ENCODE measurements around the gene AKR1C4. TPM values are rescaled to one million over a fixed set of nuclear protein-coding genes. Genes with fewer than 3 reads are reported as not detected.

The AKR1C4 gene
- polyA plus RNA-seq, 2 of the 4 experiments (the other 2 are of a cell fraction): 0.37 to 1.2 TPM

DNA sequence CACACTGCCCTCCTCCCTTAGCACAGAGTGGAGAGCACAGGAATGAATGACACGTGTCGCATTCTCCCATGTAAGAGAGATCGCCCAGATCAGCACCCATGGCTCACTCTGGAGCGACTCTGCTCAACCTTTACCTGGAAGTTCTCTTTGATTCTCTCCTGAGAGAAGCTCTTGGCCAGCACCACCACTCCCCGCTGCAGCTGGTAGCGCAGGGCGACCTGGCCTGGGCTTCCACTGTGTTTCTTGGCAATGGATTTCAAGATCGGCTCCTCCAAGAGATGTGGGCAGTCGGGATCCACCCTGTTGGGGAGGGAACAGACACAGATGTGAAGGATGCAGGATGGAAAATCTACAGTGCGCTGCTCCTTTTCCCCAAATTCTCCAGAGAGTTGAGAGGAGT lies 39.1 kb upstream of the AKR1C4 start:
- TF ChIP-seq CBX8 (IDR thresholded peaks at IDR 0.05): no peak
- TF ChIP-seq JUN (IDR thresholded peaks at IDR 0.05): no peak
- TF ChIP-seq EP300 (IDR thresholded peaks at IDR 0.05): no peak
- TF ChIP-seq KDM5A (IDR thresholded peaks at IDR 0.05): no peak
- TF ChIP-seq ZSCAN20 (CRISPR knock-in tag; IDR thresholded peaks at IDR 0.05): no peak
- TF ChIP-seq RARB (CRISPR knock-in tag; IDR thresholded peaks at IDR 0.05): no peak
- TF ChIP-seq RNF2 (IDR thresholded peaks at IDR 0.05; ENCODE audit: borderline replicate concordance, low read depth): no peak
- TF ChIP-seq, protein P1, sequence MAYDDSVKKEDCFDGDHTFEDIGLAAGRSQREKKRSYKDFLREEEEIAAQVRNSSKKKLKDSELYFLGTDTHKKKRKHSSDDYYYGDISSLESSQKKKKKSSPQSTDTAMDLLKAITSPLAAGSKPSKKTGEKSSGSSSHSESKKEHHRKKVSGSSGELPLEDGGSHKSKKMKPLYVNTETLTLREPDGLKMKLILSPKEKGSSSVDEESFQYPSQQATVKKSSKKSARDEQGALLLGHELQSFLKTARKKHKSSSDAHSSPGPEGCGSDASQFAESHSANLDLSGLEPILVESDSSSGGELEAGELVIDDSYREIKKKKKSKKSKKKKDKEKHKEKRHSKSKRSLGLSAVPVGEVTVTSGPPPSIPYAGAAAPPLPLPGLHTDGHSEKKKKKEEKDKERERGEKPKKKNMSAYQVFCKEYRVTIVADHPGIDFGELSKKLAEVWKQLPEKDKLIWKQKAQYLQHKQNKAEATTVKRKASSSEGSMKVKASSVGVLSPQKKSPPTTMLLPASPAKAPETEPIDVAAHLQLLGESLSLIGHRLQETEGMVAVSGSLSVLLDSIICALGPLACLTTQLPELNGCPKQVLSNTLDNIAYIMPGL (CRISPR knock-in tag; IDR thresholded peaks at IDR 0.05; ENCODE audit: borderline replicate concordance): no peak
- TF ChIP-seq, protein P2, sequence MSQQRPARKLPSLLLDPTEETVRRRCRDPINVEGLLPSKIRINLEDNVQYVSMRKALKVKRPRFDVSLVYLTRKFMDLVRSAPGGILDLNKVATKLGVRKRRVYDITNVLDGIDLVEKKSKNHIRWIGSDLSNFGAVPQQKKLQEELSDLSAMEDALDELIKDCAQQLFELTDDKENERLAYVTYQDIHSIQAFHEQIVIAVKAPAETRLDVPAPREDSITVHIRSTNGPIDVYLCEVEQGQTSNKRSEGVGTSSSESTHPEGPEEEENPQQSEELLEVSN (IDR thresholded peaks at IDR 0.05; ENCODE audit: borderline replicate concordance, low read depth): no peak
- TF ChIP-seq BHLHE40 (IDR thresholded peaks at IDR 0.05; ENCODE audit: low read depth, low read length): no peak
- TF ChIP-seq ZFP36 (IDR thresholded peaks at IDR 0.05; ENCODE audit: borderline replicate concordance, partially characterized antibody): no peak
- TF ChIP-seq, protein P3, sequence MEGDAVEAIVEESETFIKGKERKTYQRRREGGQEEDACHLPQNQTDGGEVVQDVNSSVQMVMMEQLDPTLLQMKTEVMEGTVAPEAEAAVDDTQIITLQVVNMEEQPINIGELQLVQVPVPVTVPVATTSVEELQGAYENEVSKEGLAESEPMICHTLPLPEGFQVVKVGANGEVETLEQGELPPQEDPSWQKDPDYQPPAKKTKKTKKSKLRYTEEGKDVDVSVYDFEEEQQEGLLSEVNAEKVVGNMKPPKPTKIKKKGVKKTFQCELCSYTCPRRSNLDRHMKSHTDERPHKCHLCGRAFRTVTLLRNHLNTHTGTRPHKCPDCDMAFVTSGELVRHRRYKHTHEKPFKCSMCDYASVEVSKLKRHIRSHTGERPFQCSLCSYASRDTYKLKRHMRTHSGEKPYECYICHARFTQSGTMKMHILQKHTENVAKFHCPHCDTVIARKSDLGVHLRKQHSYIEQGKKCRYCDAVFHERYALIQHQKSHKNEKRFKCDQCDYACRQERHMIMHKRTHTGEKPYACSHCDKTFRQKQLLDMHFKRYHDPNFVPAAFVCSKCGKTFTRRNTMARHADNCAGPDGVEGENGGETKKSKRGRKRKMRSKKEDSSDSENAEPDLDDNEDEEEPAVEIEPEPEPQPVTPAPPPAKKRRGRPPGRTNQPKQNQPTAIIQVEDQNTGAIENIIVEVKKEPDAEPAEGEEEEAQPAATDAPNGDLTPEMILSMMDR (IDR thresholded peaks at IDR 0.05): no peak
- TF ChIP-seq HDAC2 (IDR thresholded peaks at IDR 0.05): no peak
- no peak for TF ChIP-seq SMC3 (IDR thresholded peaks at IDR 0.05)
- TF ChIP-seq, protein P4, sequence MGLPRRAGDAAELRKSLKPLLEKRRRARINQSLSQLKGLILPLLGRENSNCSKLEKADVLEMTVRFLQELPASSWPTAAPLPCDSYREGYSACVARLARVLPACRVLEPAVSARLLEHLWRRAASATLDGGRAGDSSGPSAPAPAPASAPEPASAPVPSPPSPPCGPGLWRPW (IDR thresholded peaks at IDR 0.05): no peak
- no peak overlapping the region for H3K4me3 ChIP-seq
- ChIA-PET POLR2A (no interaction called here), CTCF (no interaction called here)
- FAIRE-seq (no peak), ATAC-seq (no peak; a peak in 1 of 6 replicates), DNase-seq (ENCODE audit: low read depth in 1 of 2, low spot score in 1 of 2) (no peak)
- WGBS (ENCODE audit: missing lambda C conversion rate): 76% methylated on average over 10 of the region's 10 CpGs
- H3K27ac ChIP-seq: 0 out of 6 replicates have a peak overlapping the region, but pooled peaks of 1 of the 2 experiments have one; percentile 18
- H3K9me3 ChIP-seq: peaks cover 33% of the 10 kb centered on the region; the same call in 1 of the 3 replicates
- H3K4me2 ChIP-seq: no peak overlapping the region
- H3K4me1 ChIP-seq: no peaks in the 10 kb centered on the region

DNA sequence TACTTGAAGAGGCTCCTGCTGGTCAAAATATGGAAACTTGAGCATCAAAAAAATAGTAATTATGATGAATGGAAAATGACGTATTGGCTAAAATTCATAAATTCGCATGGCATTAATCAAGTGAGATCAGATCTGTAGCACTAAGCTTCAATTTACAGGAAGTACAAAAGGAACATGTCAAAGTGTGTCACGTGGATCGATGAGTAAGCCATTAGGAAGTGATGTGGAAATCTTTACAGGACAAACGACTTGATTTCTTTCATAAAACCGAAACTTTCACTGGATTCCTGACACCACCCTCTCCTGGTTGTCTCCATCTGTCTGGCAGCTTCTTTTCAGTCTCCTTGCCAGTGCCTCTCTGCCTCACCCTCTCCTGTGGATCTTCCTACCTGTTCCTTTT lies 37.5 kb upstream of the AKR1C4 start:
- FAIRE-seq (no peak), DNase-seq (ENCODE audit: low read depth in 1 of 2, low spot score in 1 of 2) (no peak), ATAC-seq (no peak)
- POLR2A ChIA-PET: no interaction called here
- Histone ChIP-seq H3K4me1 (no peaks in the 10 kb centered on the region), H3K9me3 (peaks cover 37% of the 10 kb centered on the region; the same call in 1 of the 3 replicates), H3K4me3 (no peak overlapping the region), H3K4me2 (no peak overlapping the region), H3K27ac (no peak overlapping the region)
- WGBS (ENCODE audit: missing lambda C conversion rate): 81% methylated on average over 6 of the region's 6 CpGs
- TF ChIP-seq, protein P5, sequence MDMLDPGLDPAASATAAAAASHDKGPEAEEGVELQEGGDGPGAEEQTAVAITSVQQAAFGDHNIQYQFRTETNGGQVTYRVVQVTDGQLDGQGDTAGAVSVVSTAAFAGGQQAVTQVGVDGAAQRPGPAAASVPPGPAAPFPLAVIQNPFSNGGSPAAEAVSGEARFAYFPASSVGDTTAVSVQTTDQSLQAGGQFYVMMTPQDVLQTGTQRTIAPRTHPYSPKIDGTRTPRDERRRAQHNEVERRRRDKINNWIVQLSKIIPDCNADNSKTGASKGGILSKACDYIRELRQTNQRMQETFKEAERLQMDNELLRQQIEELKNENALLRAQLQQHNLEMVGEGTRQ (IDR thresholded peaks at IDR 0.05): no peak
- TF ChIP-seq, protein P6, sequence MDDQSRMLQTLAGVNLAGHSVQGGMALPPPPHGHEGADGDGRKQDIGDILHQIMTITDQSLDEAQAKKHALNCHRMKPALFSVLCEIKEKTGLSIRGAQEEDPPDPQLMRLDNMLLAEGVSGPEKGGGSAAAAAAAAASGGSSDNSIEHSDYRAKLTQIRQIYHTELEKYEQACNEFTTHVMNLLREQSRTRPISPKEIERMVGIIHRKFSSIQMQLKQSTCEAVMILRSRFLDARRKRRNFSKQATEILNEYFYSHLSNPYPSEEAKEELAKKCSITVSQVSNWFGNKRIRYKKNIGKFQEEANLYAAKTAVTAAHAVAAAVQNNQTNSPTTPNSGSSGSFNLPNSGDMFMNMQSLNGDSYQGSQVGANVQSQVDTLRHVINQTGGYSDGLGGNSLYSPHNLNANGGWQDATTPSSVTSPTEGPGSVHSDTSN (IDR thresholded peaks at IDR 0.05): no peak
- TF ChIP-seq CHD4 (IDR thresholded peaks at IDR 0.05; ENCODE audit: borderline replicate concordance) (no peak), JUN (IDR thresholded peaks at IDR 0.05) (no peak), MYC (IDR thresholded peaks at IDR 0.05; ENCODE audit: borderline replicate concordance, low read length) (no peak), ZFP36 (IDR thresholded peaks at IDR 0.05; ENCODE audit: borderline replicate concordance, partially characterized antibody) (no peak), FOSB (CRISPR knock-in tag; IDR thresholded peaks at IDR 0.05) (no peak), SREBF2 (IDR thresholded peaks at IDR 0.05) (no peak), HOXA7 (CRISPR knock-in tag; IDR thresholded peaks at IDR 0.05) (no peak), RARB (CRISPR knock-in tag; IDR thresholded peaks at IDR 0.05) (no peak), ESRRA (IDR thresholded peaks at IDR 0.05; ENCODE audit: borderline replicate concordance, low read length) (no peak), KDM1A (IDR thresholded peaks at IDR 0.05; ENCODE audit: low read depth) (no peak), CBX8 (IDR thresholded peaks at IDR 0.05) (no peak), CEBPB (IDR thresholded peaks at IDR 0.05) (no peak)
- TF ChIP-seq, protein P2 (IDR thresholded peaks at IDR 0.05; ENCODE audit: borderline replicate concordance, low read depth): no peak
- CTCF ChIA-PET: interaction anchor here (1.2 kb wide), 1 partner anchor 309 kb away, joined by 4 read pairs; no protein-coding TSS in a partner anchor
